Fibroblast of pulmonary artery (primary cell): ENCODE results near the gene DAGLB.

Experiments
- DNase-seq: peaks from one replicate; pipeline ENCODE4 v3.0.0-alpha.2; 2010; ENCODE audit warnings: low read depth
- H3K4me3 ChIP-seq: replicated peaks from 2 replicates; pipeline ENCODE4 v1.5.1; 2011; ENCODE audit warnings: low read depth, mild to moderate bottlenecking, control low read depth, low read length, moderate library complexity
- TF ChIP-seq, protein P1 (sequence below): IDR thresholded peaks from 2 replicates; pipeline ENCODE4 v1.5.1; 2011; ENCODE audit warnings: mild to moderate bottlenecking, control low read depth, low read length, inconsistent platforms; ENCODE audit errors: missing control alignments

DAGLB gene

DNA sequence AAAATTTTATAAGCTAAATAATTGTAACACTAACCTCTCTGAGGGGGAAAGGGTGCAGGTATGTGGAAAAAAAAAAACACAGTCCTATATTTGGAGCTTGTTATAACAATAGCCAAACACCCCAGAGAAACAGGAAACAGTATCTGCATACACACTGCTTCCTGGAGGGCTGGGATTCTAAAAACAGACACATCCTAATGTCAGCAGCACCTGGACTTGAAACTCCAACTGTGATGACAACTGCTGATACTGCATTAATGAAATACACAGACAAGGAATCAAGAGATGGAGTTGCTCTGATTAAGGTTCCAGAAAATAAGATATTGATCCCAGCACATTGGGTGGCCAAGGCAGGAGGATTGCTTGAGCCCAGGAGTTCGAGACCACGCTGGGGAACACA lies 9.3 kb downstream of the DAGLB start:
- TF ChIP-seq, protein P1, sequence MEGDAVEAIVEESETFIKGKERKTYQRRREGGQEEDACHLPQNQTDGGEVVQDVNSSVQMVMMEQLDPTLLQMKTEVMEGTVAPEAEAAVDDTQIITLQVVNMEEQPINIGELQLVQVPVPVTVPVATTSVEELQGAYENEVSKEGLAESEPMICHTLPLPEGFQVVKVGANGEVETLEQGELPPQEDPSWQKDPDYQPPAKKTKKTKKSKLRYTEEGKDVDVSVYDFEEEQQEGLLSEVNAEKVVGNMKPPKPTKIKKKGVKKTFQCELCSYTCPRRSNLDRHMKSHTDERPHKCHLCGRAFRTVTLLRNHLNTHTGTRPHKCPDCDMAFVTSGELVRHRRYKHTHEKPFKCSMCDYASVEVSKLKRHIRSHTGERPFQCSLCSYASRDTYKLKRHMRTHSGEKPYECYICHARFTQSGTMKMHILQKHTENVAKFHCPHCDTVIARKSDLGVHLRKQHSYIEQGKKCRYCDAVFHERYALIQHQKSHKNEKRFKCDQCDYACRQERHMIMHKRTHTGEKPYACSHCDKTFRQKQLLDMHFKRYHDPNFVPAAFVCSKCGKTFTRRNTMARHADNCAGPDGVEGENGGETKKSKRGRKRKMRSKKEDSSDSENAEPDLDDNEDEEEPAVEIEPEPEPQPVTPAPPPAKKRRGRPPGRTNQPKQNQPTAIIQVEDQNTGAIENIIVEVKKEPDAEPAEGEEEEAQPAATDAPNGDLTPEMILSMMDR = no peak
- DNase-seq = no peak
- H3K4me3 ChIP-seq = no peak overlapping the region

GRCh38 chr7:6437251-6437650 lies 10.5 kb downstream of the DAGLB start:
- no peak overlapping the region for H3K4me3 ChIP-seq
- no peak for DNase-seq

DNA sequence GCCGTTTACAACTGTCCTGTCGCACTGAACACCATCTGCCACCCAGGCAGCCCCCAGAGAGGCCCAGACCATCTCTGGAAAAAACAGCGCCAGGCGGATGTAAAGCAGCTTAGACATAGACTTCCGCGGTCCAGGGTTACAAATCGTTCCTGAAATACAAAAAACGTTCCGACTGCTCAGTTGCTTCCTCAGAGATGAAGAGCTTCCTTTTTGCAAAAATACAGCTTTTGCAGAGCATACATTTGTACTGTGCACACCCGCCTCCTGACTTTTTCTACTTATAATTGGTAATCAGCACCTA lies 11.4 kb downstream of the DAGLB start:
- TF ChIP-seq, protein P1 = no peak
- H3K4me3 ChIP-seq = no peak overlapping the region
- no peak for DNase-seq

More at GRCh38 chr7:6437251-6437650, 10.5 kb downstream of the DAGLB start:
- TF ChIP-seq, protein P1 = no peak

- H3K4me3 ChIP-seq = no peak overlapping the region
- TF ChIP-seq, protein P1 = peak; percentile 98
- DNase-seq = peak; percentile 87
Measured at GRCh38 chr7:6435486-6436384, 12.0 kb downstream of the DAGLB start.

- TF ChIP-seq, protein P1 = no peak
- H3K4me3 ChIP-seq = no peak overlapping the region
- DNase-seq = no peak
Measured at GRCh38 chr7:6433784-6434615, 13.8 kb downstream of the DAGLB start.

DNA sequence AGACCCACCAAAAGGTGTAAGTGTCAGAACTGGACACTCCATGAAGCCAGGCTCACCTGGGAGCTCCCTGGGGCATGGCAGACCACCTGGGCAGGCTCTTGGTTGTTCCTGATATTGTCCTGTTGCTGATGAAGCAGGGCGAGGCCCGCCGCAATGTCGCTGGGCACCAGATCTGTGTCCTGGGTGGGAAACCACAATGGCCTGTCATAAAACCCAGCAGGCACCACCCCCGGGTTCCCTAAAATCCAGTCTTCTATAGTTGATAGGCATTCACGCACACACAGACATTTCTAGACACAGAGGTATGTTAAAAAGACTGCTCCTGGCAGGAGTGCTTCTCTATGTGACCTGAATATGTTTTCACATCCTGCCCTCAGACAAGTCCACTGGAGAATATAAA lies 15.0 kb downstream of the DAGLB start:
- TF ChIP-seq, protein P1 = no peak
- no peak for DNase-seq
- H3K4me3 ChIP-seq = no peak overlapping the region
